Activated CD8-positive, alpha-beta memory T cell treated with anti-CD3 and anti-CD28 coated beads, Interleukin-2, amount 50 U/mL, for 24 hours (primary cell): Measurements from ENCODE around the gene PDE10A.

ENCODE experiments used
- DNase-seq: peaks from one replicate; pipeline ENCODE4 v3.0.0-alpha.2; 2020; ENCODE audit errors: extremely low read depth

The PDE10A gene

GRCh38 chr6:165678429-165678828, 15.4 kb upstream of the PDE10A start:
- no peak for DNase-seq

GRCh38 chr6:165677091-165677490, 14.1 kb upstream of the PDE10A start:
- DNase-seq: no peak

- DNase-seq: no peak
Measured at GRCh38 chr6:165676435-165677068, 13.5 kb upstream of the PDE10A start.

GRCh38 chr6:165675120-165675519, 12.1 kb upstream of the PDE10A start:
- no peak for DNase-seq

- no peak for DNase-seq
Measured at GRCh38 chr6:165674155-165675029, 11.4 kb upstream of the PDE10A start.

GRCh38 chr6:165671222-165671768, 8.3 kb upstream of the PDE10A start:
- DNase-seq: no peak

GRCh38 chr6:165668951-165669350, 5.9 kb upstream of the PDE10A start:
- DNase-seq: no peak

- DNase-seq: no peak
Measured at GRCh38 chr6:165665384-165665672, 2.3 kb upstream of the PDE10A start.

GRCh38 chr6:165664559-165665383, 1.7 kb upstream of the PDE10A start:
- no peak for DNase-seq

- DNase-seq: no peak
Measured at GRCh38 chr6:165663736-165664558, 906 bp upstream of the PDE10A start.

GRCh38 chr6:165663377-165663735, 315 bp upstream of the PDE10A start:
- DNase-seq: no peak

GRCh38 chr6:165662041-165662748, 846 bp downstream of the PDE10A start:
- DNase-seq: no peak

- DNase-seq: no peak
Measured at GRCh38 chr6:165661664-165662025, 1.4 kb downstream of the PDE10A start.

- DNase-seq: no peak
Measured at GRCh38 chr6:165660857-165661663, 2.0 kb downstream of the PDE10A start.

- no peak for DNase-seq
Measured at GRCh38 chr6:165659945-165660856, 2.8 kb downstream of the PDE10A start.

- DNase-seq: no peak
Measured at GRCh38 chr6:165658395-165659058, 4.5 kb downstream of the PDE10A start.

GRCh38 chr6:165657325-165657680, 5.7 kb downstream of the PDE10A start:
- DNase-seq: no peak

- DNase-seq: no peak
Measured at GRCh38 chr6:165656581-165657324, 6.3 kb downstream of the PDE10A start.
